ENCODE data around the gene TAL1.

- TF ChIP-seq EZH2 (IDR thresholded peaks at IDR 0.05; ENCODE audit: low read depth, unreplicated experiment) (no peak), CTCF (conservative IDR thresholded peaks at IDR 0.05; ENCODE audit: low read depth in 2 of 2) (no peak), EZH2phosphoT487 (IDR thresholded peaks at IDR 0.05; ENCODE audit: unreplicated experiment) (no peak), ETS1 (IDR thresholded peaks at IDR 0.05) (no peak), POLR2AphosphoS5 (IDR thresholded peaks at IDR 0.05; ENCODE audit: low read depth) (no peak), REST (IDR thresholded peaks at IDR 0.05; ENCODE audit: unreplicated experiment) (no peak), CREB1 (CRISPR knock-in tag; IDR thresholded peaks at IDR 0.05; ENCODE audit: low read depth) (no peak), STAT1 (IDR thresholded peaks at IDR 0.05; ENCODE audit: unreplicated experiment) (no peak), NANOG (IDR thresholded peaks at IDR 0.05; ENCODE audit: borderline replicate concordance) (no peak), JUNB (IDR thresholded peaks at IDR 0.05; ENCODE audit: unreplicated experiment) (no peak), ZNF331 (CRISPR knock-in tag; IDR thresholded peaks at IDR 0.05; ENCODE audit: low read depth) (no peak)
These were observed 50.7 kb downstream of the TAL1 start for GRCh38 chr1:47181095-47181954.
